GM19395 (cell line): Measurements from ENCODE around the gene RAB9B.
A peak's percentile ranks its signal among the peaks of the same experiment; 100 is the strongest.
"Not testable (repeated sequence)": the region's sequence is repeated elsewhere in the genome, so short reads cannot be mapped to it uniquely, and the experiment has no call there.

Experiments used
- ATAC-seq: cut with Tn5 transposase; IDR thresholded peaks from one replicate; pipeline ENCODE4 v1.9.1; 2021; ENCODE audit warnings: mild to moderate bottlenecking, moderate library complexity; ENCODE audit not compliant: unreplicated experiment

The RAB9B gene

GRCh38 chrX:103831803-103832544 lies at the start of gene RAB9B:
Gene RAB9B (minus strand): TSS chrX:103832257. CDS start chrX:103825784, 6,473 bp downstream.
- peak; percentile 89 for ATAC-seq

GRCh38 chrX:103879339-103879738 lies 47.3 kb upstream of the RAB9B start:
- no peak for ATAC-seq

GRCh38 chrX:103878466-103879122 lies 46.5 kb upstream of the RAB9B start:
- no peak for ATAC-seq

GRCh38 chrX:103877571-103877970 lies 45.5 kb upstream of the RAB9B start:
- no peak for ATAC-seq

GRCh38 chrX:103864886-103865534 lies 33.0 kb upstream of the RAB9B start:
- ATAC-seq, result no peak

- no peak for ATAC-seq
Measured at GRCh38 chrX:103864149-103864548, 32.1 kb upstream of the RAB9B start.

GRCh38 chrX:103861200-103861599 lies 29.1 kb upstream of the RAB9B start:
- ATAC-seq, result no peak

- ATAC-seq, result no peak
Measured at GRCh38 chrX:103849558-103849957, 17.5 kb upstream of the RAB9B start.

GRCh38 chrX:103847174-103847870 lies 15.3 kb upstream of the RAB9B start:
- ATAC-seq, result no peak

GRCh38 chrX:103846386-103846785 lies 14.3 kb upstream of the RAB9B start:
- ATAC-seq, result no peak

- peak; percentile 88 for ATAC-seq
Measured at GRCh38 chrX:103845165-103845653, 13.2 kb upstream of the RAB9B start.

GRCh38 chrX:103839404-103839803 lies 7.3 kb upstream of the RAB9B start:
- ATAC-seq, result no peak

- peak; percentile 30 for ATAC-seq
Measured at GRCh38 chrX:103831342-103831802, 685 bp downstream of the RAB9B start.

- ATAC-seq, result no peak
Measured at GRCh38 chrX:103830848-103831247, 1.2 kb downstream of the RAB9B start.

- ATAC-seq, result no peak
Measured at GRCh38 chrX:103828529-103828928, 3.5 kb downstream of the RAB9B start.

GRCh38 chrX:103825881-103826280 lies 6.2 kb downstream of the RAB9B start:
- ATAC-seq, result no peak

- no peak for ATAC-seq
Measured at GRCh38 chrX:103823591-103823990, 8.5 kb downstream of the RAB9B start.

GRCh38 chrX:103820802-103821201 lies 11.3 kb downstream of the RAB9B start:
- not testable (repeated sequence) for ATAC-seq

GRCh38 chrX:103818842-103819619 lies 13.0 kb downstream of the RAB9B start:
- no peak for ATAC-seq

GRCh38 chrX:103817502-103817901 lies 14.6 kb downstream of the RAB9B start:
- peak; percentile 86 for ATAC-seq
